HepG2 (cell line): ENCODE measurements around the gene IL32. TPM values are rescaled to one million over a fixed set of nuclear protein-coding genes. Genes with fewer than 3 reads are reported as not detected.

Source experiments
- ARID4A ChIP-seq: sonication (generic); formaldehyde crosslinking; IDR thresholded peaks from 2 replicates; pipeline ENCODE4 v1.5.0; 2020; ENCODE audit warnings: mild to moderate bottlenecking, missing genetic modification reagents, borderline replicate concordance
- CENPT ChIP-seq: sonication (generic); formaldehyde crosslinking; IDR thresholded peaks from 2 replicates; pipeline ENCODE4 v1.8.0; 2022; ENCODE audit warnings: low read depth, mild to moderate bottlenecking, moderate library complexity, missing genetic modification reagents
- DZIP1 ChIP-seq: sonication (generic); formaldehyde crosslinking; IDR thresholded peaks from 2 replicates; pipeline ENCODE4 v1.5.0; 2020; ENCODE audit warnings: mild to moderate bottlenecking, missing genetic modification reagents
- E2F1 ChIP-seq: sonication (generic); formaldehyde crosslinking; IDR thresholded peaks from 2 replicates; pipeline ENCODE4 v1.5.0; 2020; ENCODE audit warnings: missing genetic modification reagents
- ELF3 ChIP-seq: IDR thresholded peaks from 2 replicates; pipeline ENCODE4 v1.6.1; 2016; ENCODE audit warnings: missing genetic modification reagents, missing compliant biosample characterization
- ESRRA ChIP-seq: sonication (generic); formaldehyde crosslinking; IDR thresholded peaks from 2 replicates; pipeline ENCODE4 v1.5.1; 2020; ENCODE audit warnings: mild to moderate bottlenecking, low read depth, missing genetic modification reagents
- HOXA7 ChIP-seq: sonication (generic); formaldehyde crosslinking; IDR thresholded peaks from 2 replicates; pipeline ENCODE4 v1.8.1; 2022; ENCODE audit warnings: mild to moderate bottlenecking, missing genetic modification reagents, moderate library complexity
- MEIS2 ChIP-seq: sonication (generic); formaldehyde crosslinking; IDR thresholded peaks from 2 replicates; pipeline ENCODE4 v1.9.0; 2021; ENCODE audit warnings: mild to moderate bottlenecking, missing genetic modification reagents
- NAIF1 ChIP-seq: sonication (generic); formaldehyde crosslinking; IDR thresholded peaks from 2 replicates; pipeline ENCODE4 v1.5.0; 2020; ENCODE audit warnings: mild to moderate bottlenecking, missing genetic modification reagents, borderline replicate concordance
- RARG ChIP-seq: sonication (generic); formaldehyde crosslinking; IDR thresholded peaks from 2 replicates; pipeline ENCODE4 v1.4.0; 2020; ENCODE audit warnings: low read depth, mild to moderate bottlenecking, missing genetic modification reagents
- RFX5 ChIP-seq: IDR thresholded peaks from 2 replicates; pipeline ENCODE4 v1.6.1; 2011; ENCODE audit warnings: low read depth, low read length, improper control_type of control experiment
- SMAD3 ChIP-seq: sonication (generic); formaldehyde crosslinking; IDR thresholded peaks from 2 replicates; pipeline ENCODE4 v1.4.0; 2020; ENCODE audit warnings: missing genetic modification reagents
- SMC3 ChIP-seq: IDR thresholded peaks from 2 replicates; pipeline ENCODE4 v1.6.1; 2011; ENCODE audit warnings: low read length, improper control_type of control experiment
- SOX13 ChIP-seq, 3 experiments: fragments of 450-650 bp in 1 of 3; sonication (generic) in 1 of 3; formaldehyde crosslinking in 1 of 3; IDR thresholded peaks in 2 of 3; conservative IDR thresholded peaks in 1 of 3; 2 replicates each; pipeline versions ENCODE4 v1.5.0 to v1.6.1; 2016 to 2020; ENCODE audit warnings: antibody characterized with exemption in 1 of 3, mild to moderate bottlenecking in 1 of 3, missing compliant biosample characterization in 1 of 3, missing genetic modification reagents in 1 of 3, moderate library complexity in 1 of 3
- SOX5 ChIP-seq: IDR thresholded peaks from 2 replicates; pipeline ENCODE4 v1.6.1; 2016; ENCODE audit warnings: borderline replicate concordance
- SRSF1 ChIP-seq: fragments of 200-400 bp; formaldehyde crosslinking; optimal IDR thresholded peaks from 2 replicates; pipeline ENCODE3; 2017; ENCODE audit warnings: mild to moderate bottlenecking, low read depth, low read length, moderate library complexity
- YY1 ChIP-seq: IDR thresholded peaks from 2 replicates; pipeline ENCODE4 v1.6.1; 2011; ENCODE audit warnings: low read length, low read depth, moderate library complexity, mild to moderate bottlenecking; ENCODE audit not compliant: insufficient read depth, insufficient replicate concordance
- ZFY ChIP-seq: sonication (generic); formaldehyde crosslinking; IDR thresholded peaks from 2 replicates; pipeline ENCODE4 v1.4.0; 2020; ENCODE audit warnings: missing genetic modification reagents
- ZNF343 ChIP-seq: sonication (generic); formaldehyde crosslinking; IDR thresholded peaks from 2 replicates; pipeline ENCODE4 v1.4.0; 2020; ENCODE audit warnings: mild to moderate bottlenecking, missing genetic modification reagents
- ZNF430 ChIP-seq: sonication (generic); formaldehyde crosslinking; IDR thresholded peaks from 2 replicates; pipeline ENCODE4 v1.9.0; 2021; ENCODE audit warnings: mild to moderate bottlenecking, missing genetic modification reagents
- ZNF530 ChIP-seq: sonication (generic); formaldehyde crosslinking; IDR thresholded peaks from 2 replicates; pipeline ENCODE4 v1.5.0; 2020; ENCODE audit warnings: low read depth, mild to moderate bottlenecking, missing genetic modification reagents
- polyA plus RNA-seq, 8 experiments: library from polyadenylated mRNA; depleted of rRNA in 3 of 8; stranded (reverse) in 7 of 8; unstranded in 1 of 8; fragments of >200 nt; fragmentation: Illumina TruSeq in 4 of 8; extraction: Trizol in 4 of 8; gene quantifications; 2 replicates each; pipeline versions ENCODE4 v1.2.1 to v1.2.3, GENCODE V29; 2011 to 2016; ENCODE audit warnings: low read depth in 4 of 8, missing spikeins in 1 of 8, mixed read lengths in 1 of 8; ENCODE audit not compliant: insufficient read depth in 1 of 8
- total RNA-seq, 5 experiments: library from RNA; depleted of rRNA; stranded (reverse); fragments of >200 nt; fragmentation: Illumina TruSeq; extraction: Trizol; gene quantifications; 2 replicates each; pipeline ENCODE4 v1.2.3, GENCODE V29; 2016; ENCODE audit warnings: low read depth in 1 of 5

Gene IL32
- total and polyA plus RNA-seq, 2 of the 13 experiments (the other 11 are each of a cell fraction or from before 2014, with no cell fraction given), result 115 to 165 TPM

- 0 out of 2 replicates have a peak, but pooled peaks have one; percentile 42 for TF ChIP-seq CENPT
- no peak; the same call in 1 of the 2 replicates for TF ChIP-seq SOX5 (CRISPR knock-in tag)
- TF ChIP-seq ELF3 (CRISPR knock-in tag), result peak; percentile 65
- no peak for TF ChIP-seq RFX5
- no peak for TF ChIP-seq E2F1 (CRISPR knock-in tag)
- no peak for TF ChIP-seq RARG (CRISPR knock-in tag)
- TF ChIP-seq ZNF343 (CRISPR knock-in tag), result peak; percentile 91; the same call in 1 of the 2 replicates
- no peak for TF ChIP-seq SOX13 (IDR thresholded peaks at IDR 0.05)
- TF ChIP-seq SOX13 (CRISPR knock-in tag; conservative IDR thresholded peaks at IDR 0.05 in 1 of 2, IDR thresholded peaks at IDR 0.05 in 1 of 2), result peak in 1 of 2 experiments; percentile 42; a peak in 1 of 4 replicates
- TF ChIP-seq ESRRA (CRISPR knock-in tag), result peak; percentile 58; the same call in 1 of the 2 replicates
- TF ChIP-seq ZNF430 (CRISPR knock-in tag), result no peak
- peak; percentile 79 for TF ChIP-seq ZFY
- TF ChIP-seq ARID4A (CRISPR knock-in tag), result peak; percentile 87; the same call in 1 of the 2 replicates
- TF ChIP-seq NAIF1 (CRISPR knock-in tag), result peak; percentile 74
- TF ChIP-seq MEIS2 (CRISPR knock-in tag), result 0 out of 2 replicates have a peak, but pooled peaks have one; percentile 32
- no peak for TF ChIP-seq ZNF530 (CRISPR knock-in tag)
- 0 out of 2 replicates have a peak, but pooled peaks have one; percentile 52 for TF ChIP-seq HOXA7
- TF ChIP-seq DZIP1 (CRISPR knock-in tag), result no peak
- TF ChIP-seq YY1, result peak; percentile 71
- 0 out of 2 replicates have a peak, but pooled peaks have one; percentile 21 for TF ChIP-seq SMC3
- TF ChIP-seq SMAD3 (CRISPR knock-in tag), result peak; percentile 91; the same call in 1 of the 2 replicates
- peak; percentile 65 for TF ChIP-seq SRSF1
Observed at GRCh38 chr16:3112058-3112880, 46.8 kb downstream of the IL32 start, which contains the start of gene ZNF205 (continued).
